Esophagus (tissue), 2 donors: Measurements from ENCODE around the gene LRMDA. TPM values are rescaled to one million over a fixed set of nuclear protein-coding genes. Genes with fewer than 3 reads are reported as not detected.

ENCODE experiments used
- H3K27ac ChIP-seq, 2 donors: one replicate each; pipeline ENCODE4 v1.5.1; 2013; ENCODE audit warnings: low read depth in 2 of 2, mild to moderate bottlenecking in 2 of 2, inconsistent platforms in 1 of 2, low read length in 1 of 2, moderate library complexity in 1 of 2
- H3K27me3 ChIP-seq, 2 donors: one replicate each; pipeline ENCODE4 v1.6.1; 2013; ENCODE audit warnings: low read length in 2 of 2, control low read depth in 1 of 2, mild to moderate bottlenecking in 1 of 2; ENCODE audit not compliant: insufficient read depth in 2 of 2, control insufficient read depth in 1 of 2
- H3K36me3 ChIP-seq, 2 donors: one replicate each; pipeline ENCODE4 v1.6.1; 2013; ENCODE audit warnings: low read length in 1 of 2; ENCODE audit not compliant: control insufficient read depth in 2 of 2, insufficient read depth in 2 of 2
- H3K4me1 ChIP-seq, 2 donors: one replicate each; pipeline ENCODE4 v1.6.1; 2013; ENCODE audit warnings: low read length in 1 of 2; ENCODE audit not compliant: control insufficient read depth in 2 of 2, insufficient read depth in 2 of 2
- H3K4me3 ChIP-seq, 2 donors: one replicate each; pipeline ENCODE4 v1.5.1; 2013; ENCODE audit warnings: low read length in 2 of 2, mild to moderate bottlenecking in 2 of 2, low read depth in 1 of 2, moderate library complexity in 1 of 2
- H3K9me3 ChIP-seq, 2 donors: one replicate each; pipeline ENCODE4 v1.6.1; 2013; ENCODE audit warnings: mild to moderate bottlenecking in 2 of 2, low read depth in 1 of 2, low read length in 1 of 2, moderate library complexity in 1 of 2; ENCODE audit not compliant: control insufficient read depth in 2 of 2, insufficient read depth in 1 of 2
- WGBS, 2 donors: extraction: QIAGEN DNeasy Blood & Tissue Kit; methylation state at CpG; one replicate each; pipeline ENCODE4 v1.1.7; 2013; 5-methylcytosine and 5-hydroxymethylcytosine counted together
- polyA plus RNA-seq, 2 donors: library from polyadenylated mRNA; stranded (reverse); fragments of 200-250 nt; gene quantifications; one replicate each; pipeline ENCODE4 v1.2.3, GENCODE V29; 2013
- donor health status: healthy with polysubstance abuse.
- donor health status: Bipolar disorder and iron deficiency.

Gene LRMDA
- polyA plus RNA-seq, 2 donors: 1.8 to 4.0 TPM

GRCh38 chr10:75441682-75442081 is 10.3 kb downstream of the LRMDA start:
- Histone ChIP-seq H3K4me3 (no peak overlapping the region), H3K36me3 (no peaks in the 10 kb centered on the region), H3K27me3 (no peaks in the 10 kb centered on the region), H3K27ac (no peak overlapping the region), H3K9me3 (no peaks in the 10 kb centered on the region), H3K4me1 (no peaks in the 10 kb centered on the region)

- Histone ChIP-seq H3K36me3 (no peaks in the 10 kb centered on the region), H3K9me3 (no peaks in the 10 kb centered on the region), H3K27ac (no peak overlapping the region), H3K4me1 (no peaks in the 10 kb centered on the region), H3K4me3 (no peak overlapping the region), H3K27me3 (no peaks in the 10 kb centered on the region)
- 93 to 97% methylated on average over 2 of the region's 2 CpGs for WGBS, 2 donors
Measured at GRCh38 chr10:75443362-75443761, 11.9 kb downstream of the LRMDA start.

DNA sequence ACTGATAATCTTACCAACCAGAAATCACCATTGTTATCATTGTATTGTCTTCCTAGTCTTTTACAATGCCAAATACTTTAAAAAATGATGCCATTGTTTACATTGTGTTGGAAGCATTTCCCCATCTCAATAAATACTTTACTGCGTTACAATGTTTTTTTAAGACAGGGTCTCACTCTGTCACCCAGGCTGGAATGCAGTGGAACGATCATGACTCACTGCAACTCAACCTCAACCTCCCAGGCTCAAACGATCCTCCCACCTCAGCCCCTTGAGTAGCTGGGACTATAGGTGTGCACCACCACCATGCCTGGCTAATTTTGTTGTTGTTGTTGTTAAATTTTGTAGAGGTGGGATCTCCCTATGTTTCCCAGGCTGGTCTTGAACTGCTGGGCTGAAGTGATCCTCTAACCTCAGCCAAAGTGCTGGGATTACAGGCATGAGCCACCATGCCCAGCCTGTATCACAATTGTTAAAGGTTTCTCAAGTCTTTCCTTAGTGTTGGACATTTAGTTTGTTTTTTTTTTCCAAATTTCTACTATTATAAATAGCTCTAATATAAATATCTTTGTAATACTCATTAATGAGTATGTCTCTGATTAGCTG is 13.5 kb downstream of the LRMDA start:
- 73 to 81% methylated on average over 3 of the region's 3 CpGs for WGBS, 2 donors
- H3K4me1 ChIP-seq: peaks cover 0 to 3% of the 10 kb centered on the region in 2 donors
- H3K4me3 ChIP-seq: no peak overlapping the region
- H3K9me3 ChIP-seq: no peaks in the 10 kb centered on the region
- H3K27me3 ChIP-seq: no peaks in the 10 kb centered on the region
- H3K27ac ChIP-seq: no peak overlapping the region
- H3K36me3 ChIP-seq: no peaks in the 10 kb centered on the region

DNA sequence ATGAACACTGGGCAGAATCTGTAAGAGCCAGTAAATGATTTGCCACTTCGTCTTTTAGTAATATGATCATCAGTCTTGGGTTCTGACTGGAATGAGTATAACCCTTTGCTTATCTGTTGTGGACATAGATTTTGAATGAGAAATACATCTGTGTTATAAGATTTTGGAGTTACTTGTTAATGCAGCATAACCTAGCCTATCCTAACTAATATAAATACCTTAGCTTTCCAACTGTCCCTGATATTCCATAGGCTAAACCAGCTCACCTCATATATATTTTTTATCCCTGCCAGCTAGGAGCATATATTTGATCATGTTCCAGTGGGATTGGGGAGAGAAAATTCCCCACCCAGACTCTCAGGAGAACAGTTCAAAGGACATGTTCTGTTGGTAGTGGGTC is 15.1 kb downstream of the LRMDA start:
- H3K4me1 ChIP-seq: peaks cover 0 to 3% of the 10 kb centered on the region in 2 donors
- H3K36me3 ChIP-seq: no peaks in the 10 kb centered on the region
- H3K4me3 ChIP-seq: no peak overlapping the region
- H3K27me3 ChIP-seq: no peaks in the 10 kb centered on the region
- no peak overlapping the region for H3K27ac ChIP-seq
- no peaks in the 10 kb centered on the region for H3K9me3 ChIP-seq
- 93 to 97% methylated on average over 1 of the region's 1 CpG for WGBS, 2 donors

DNA sequence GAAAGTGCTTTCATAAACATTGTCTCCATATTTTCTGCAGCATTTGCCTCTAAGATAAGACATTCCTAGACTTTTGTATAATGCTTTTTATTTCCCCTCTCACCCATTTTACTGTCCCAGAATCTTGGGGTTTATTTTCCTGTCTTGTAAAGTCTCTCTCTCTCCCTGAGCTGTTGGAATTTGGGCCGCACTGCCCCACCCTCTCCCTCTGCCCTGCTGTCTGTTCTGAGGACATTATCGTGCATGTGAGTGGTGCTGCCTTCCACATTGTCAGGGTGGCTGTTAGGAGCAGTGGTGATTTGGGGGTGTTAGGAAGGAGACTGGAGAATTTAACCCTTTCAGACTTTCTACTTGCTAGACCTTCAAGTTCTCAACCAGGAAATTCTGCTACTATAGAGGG is 16.7 kb downstream of the LRMDA start:
- H3K4me1 ChIP-seq: peaks cover 0 to 3% of the 10 kb centered on the region in 2 donors
- H3K4me3 ChIP-seq: no peak overlapping the region
- no peak overlapping the region for H3K27ac ChIP-seq
- 81 to 84% methylated on average over 2 of the region's 2 CpGs for whole genome bisulfite sequencing, 2 donors
- H3K27me3 ChIP-seq: no peaks in the 10 kb centered on the region
- no peaks in the 10 kb centered on the region for H3K9me3 ChIP-seq
- H3K36me3 ChIP-seq: no peaks in the 10 kb centered on the region

DNA sequence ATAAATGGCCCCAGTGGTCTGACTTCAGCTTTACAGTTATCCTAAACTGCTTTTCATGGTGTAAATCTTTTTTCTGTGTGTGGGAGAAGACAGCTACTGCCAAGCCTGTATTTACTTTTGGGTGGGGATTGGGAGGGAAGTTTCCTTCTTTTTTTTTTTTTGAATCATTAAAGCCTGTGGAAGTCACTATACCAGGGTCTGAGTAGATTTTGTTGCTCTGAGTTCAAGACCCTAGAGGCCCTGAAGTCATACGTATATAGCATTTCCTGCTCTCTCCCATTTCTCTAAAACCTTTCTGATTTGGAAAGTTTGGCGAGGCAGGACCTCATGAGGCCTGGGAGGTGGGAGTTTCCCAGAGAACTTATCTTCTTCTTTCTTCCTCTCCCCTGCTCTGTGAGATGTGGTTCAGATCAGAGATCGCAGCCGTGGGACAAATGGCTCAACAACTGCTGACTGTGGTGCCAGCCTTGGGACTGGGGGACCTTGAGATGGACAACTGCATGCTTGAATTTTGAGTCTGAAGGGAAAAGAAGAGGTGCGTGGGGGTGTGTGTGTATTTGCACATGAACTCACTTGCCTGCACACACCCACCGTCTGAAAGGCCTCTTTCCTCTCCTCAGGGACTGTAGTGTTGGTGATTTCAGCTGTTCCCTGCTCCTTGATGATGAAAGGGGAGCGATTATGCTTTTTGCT is 18.1 kb downstream of the LRMDA start:
- 60 to 63% methylated on average over 7 of the region's 7 CpGs for WGBS, 2 donors
- H3K27me3 ChIP-seq: no peaks in the 10 kb centered on the region
- peaks cover 2 to 3% of the 10 kb centered on the region in 2 donors for H3K4me1 ChIP-seq
- no peaks in the 10 kb centered on the region for H3K36me3 ChIP-seq
- H3K27ac ChIP-seq: no peak overlapping the region
- no peak overlapping the region for H3K4me3 ChIP-seq
- H3K9me3 ChIP-seq: no peaks in the 10 kb centered on the region

DNA sequence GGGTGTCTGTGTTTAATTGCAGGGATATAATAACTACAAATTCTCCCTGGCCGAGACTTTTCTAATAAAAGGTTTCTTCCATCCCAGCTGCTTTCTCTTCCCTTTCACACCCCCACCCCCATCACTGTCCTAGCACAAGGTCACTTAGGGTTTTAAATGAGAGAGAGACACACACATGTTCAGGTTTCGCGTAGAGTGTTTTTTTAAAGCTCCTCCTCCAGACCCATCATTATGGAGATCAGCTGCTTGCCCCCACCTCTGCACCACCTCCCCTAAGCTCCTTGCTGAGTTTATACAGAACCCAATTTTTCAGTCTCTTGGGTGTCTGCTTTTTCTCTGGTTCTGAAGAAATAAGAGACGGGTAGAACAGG is 18.6 kb downstream of the LRMDA start:
- H3K27ac ChIP-seq: no peak overlapping the region
- no peak overlapping the region for H3K4me3 ChIP-seq
- H3K9me3 ChIP-seq: no peaks in the 10 kb centered on the region
- H3K4me1 ChIP-seq: peaks cover 2 to 3% of the 10 kb centered on the region in 2 donors
- no peaks in the 10 kb centered on the region for H3K36me3 ChIP-seq
- 66 to 69% methylated on average over 4 of the region's 4 CpGs for WGBS, 2 donors
- no peaks in the 10 kb centered on the region for H3K27me3 ChIP-seq

- H3K27me3 ChIP-seq: no peaks in the 10 kb centered on the region
- H3K9me3 ChIP-seq: no peaks in the 10 kb centered on the region
- WGBS, 2 donors: 70 to 77% methylated on average over 18 of the region's 18 CpGs
- no peaks in the 10 kb centered on the region for H3K36me3 ChIP-seq
- no peak overlapping the region for H3K4me3 ChIP-seq
- peaks cover 2 to 3% of the 10 kb centered on the region in 2 donors for H3K4me1 ChIP-seq
- H3K27ac ChIP-seq: no peak overlapping the region
Measured at GRCh38 chr10:75450644-75451640, 19.5 kb downstream of the LRMDA start.

DNA sequence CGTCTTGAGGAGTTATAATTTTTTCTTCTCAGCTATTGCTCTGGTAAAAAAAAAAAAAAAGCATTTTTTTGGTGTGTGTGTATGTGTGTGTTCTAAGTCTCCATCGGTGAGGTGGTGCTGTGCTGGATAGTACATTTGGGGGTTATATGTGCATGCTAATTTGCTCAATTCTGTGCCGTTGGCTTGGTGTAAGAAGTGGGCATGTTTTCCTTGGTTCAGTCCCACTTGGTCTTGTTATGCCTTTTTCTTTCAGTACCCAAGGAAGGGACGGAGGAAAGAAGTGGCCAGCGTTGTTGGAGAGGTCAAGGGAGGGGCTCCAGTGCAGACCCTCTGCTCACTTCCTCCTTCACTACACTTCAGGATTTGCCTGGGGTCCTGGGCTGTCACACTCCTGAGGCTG is 20.4 kb downstream of the LRMDA start:
- H3K4me3 ChIP-seq: no peak overlapping the region
- H3K36me3 ChIP-seq: no peaks in the 10 kb centered on the region
- no peaks in the 10 kb centered on the region for H3K9me3 ChIP-seq
- H3K27me3 ChIP-seq: no peaks in the 10 kb centered on the region
- peaks cover 2 to 3% of the 10 kb centered on the region in 2 donors for H3K4me1 ChIP-seq
- H3K27ac ChIP-seq: no peak overlapping the region
- WGBS, 2 donors: 82 to 91% methylated on average over 5 of the region's 5 CpGs
